Islet precursor cell (in vitro differentiated cells): ENCODE data around the gene GNAL.
A peak's percentile ranks its signal among the peaks of the same experiment; 100 is the strongest.

Source experiments
- DNase-seq: peaks from one replicate; pipeline ENCODE4 v3.0.0-alpha.2; 2018

Gene GNAL

DNA sequence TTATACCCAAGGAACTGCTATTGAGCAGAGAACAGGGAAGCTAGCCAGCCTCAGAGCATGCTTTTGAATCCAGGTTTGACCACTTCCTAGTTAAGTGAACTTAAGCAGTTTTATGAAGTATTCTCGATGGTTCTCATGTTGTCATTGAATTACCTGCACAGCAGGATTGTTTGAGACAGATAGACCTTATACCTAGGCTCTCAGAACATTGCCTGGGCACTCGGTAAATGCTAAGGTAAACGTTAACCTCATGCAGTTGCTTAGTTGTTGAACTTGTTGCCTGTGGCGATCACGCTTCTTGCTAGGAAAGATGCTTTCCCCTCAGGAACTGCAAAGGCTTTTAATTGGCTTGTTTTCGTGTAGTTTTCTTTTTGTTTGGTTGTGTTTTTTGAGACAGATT is 128.2 kb downstream of the GNAL start:
- DNase-seq = no peak

DNA sequence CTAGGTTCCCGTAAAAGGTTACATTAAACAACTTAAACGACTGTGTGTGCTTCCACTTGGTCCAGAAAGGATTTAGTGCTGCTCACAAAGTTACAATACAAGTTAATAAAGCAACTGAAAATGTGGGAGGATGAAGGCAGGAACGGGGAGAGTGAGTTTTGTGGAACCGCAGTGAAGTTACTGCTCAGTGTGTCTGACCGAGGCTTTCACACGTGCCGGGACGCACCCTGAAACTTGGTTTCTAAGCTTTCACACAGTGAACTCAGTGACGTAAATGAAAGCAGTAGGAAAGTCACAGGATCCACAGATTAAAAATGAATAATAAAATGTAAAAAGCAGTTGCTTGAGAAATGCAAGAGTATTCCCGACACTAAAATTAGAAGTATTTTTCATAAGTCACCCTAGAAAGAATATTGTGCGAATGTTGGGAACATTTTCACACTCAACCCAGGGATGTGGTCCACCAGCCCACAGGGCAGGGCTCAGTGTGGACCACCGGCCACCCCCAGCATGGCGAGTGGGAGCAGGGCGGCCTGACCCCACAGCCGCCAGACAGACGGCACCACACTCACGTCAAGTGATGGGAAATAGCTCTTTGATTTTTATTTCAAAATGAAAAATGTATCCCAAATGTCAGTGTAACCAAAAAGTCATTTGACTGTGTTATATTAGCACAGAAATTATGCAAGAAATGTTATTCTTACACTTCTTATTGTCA is 129.6 kb downstream of the GNAL start:
- no peak for DNase-seq

DNA sequence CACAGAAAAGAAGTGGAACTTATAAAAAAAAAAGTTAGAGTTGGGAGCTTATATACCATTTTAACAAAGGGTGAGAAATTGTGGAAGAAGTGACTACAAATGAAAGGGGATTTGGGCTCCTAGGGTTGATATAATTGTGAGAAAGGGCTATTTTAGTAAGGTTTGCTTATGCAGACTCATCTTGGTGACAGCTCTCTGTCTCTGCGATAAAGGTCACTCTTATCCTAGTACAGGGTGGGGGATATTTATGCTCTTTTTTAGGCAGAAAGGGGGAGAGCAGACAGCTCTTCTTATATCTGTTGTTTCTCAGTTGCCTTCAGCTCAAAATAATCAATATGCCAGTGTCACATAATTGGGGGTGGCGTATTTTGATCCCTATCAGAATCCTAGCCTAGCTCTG is 130.9 kb downstream of the GNAL start:
- no peak for DNase-seq

GRCh38 chr18:11820697-11821096 is 131.6 kb downstream of the GNAL start:
- DNase-seq = no peak

DNA sequence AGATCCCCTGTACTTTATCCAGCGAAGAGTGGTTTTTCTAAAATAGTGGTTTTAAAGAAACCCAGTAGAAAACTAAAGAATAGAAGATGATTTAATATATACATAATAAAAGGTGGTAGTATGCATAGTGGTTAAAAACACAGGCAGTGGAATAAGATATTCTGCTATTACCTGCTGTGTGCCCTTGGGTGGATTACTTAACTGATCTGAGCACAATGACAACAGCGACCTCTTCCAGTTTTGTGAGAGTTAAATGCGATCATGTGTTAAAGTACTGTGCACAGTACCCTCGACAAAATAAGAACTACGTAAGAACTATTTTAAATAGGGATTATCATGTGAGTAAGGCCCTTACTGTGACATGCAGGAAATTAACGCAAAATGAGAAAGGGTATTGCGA is 132.1 kb downstream of the GNAL start:
- DNase-seq = no peak

DNA sequence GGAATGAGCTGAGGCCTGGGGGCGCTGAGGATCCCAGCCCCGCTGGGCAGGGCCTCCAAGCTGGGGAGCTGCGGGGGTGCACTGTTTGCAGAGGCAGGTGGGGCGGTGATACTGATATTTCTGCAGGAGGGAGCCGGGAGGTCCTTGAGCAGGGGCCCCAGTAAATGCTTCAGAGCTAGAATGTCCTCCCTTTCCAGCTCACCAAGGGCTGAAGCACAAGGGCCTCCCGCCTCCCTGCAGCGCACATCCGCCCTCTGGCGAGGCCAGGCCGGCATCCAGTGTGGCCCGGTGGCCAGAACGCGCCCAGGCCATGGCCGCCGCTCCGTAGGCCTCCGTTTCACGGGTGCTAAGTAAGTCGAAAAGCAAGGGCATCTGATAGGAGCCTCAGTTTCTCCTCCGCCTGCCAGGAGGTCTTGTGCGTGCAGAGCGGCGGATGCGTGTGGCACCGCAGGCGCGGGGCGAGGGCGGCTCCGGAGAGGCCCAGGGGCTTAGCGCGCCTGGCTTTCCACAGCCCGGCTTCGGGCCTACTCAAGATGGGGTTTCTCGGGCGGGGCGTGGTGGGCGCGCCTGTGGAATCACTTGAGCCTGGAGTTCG is 132.7 kb downstream of the GNAL start:
- DNase-seq = no peak

- no peak for DNase-seq
Observed at GRCh38 chr18:11823545-11823944, 134.5 kb downstream of the GNAL start.

DNA sequence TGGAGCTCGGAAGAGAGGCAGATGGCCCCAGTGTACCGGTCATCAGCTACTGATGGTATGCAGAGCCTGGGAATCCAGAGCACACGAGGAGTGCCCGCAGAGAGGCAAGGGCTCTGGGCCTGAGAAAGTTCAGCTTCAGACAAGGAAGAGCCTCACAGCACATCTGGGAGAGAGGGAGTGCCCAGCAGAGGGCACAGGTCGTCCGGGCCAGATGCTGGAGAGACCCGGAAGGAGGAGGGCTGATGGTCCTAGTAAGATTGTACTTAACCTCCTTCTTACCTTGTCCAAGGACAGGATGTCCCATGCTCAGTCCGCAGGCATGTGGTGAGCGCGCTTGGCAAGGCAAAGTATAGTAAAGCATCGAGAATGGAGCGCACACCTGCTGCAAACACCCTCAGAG is 137.8 kb downstream of the GNAL start:
- DNase-seq = no peak

DNA sequence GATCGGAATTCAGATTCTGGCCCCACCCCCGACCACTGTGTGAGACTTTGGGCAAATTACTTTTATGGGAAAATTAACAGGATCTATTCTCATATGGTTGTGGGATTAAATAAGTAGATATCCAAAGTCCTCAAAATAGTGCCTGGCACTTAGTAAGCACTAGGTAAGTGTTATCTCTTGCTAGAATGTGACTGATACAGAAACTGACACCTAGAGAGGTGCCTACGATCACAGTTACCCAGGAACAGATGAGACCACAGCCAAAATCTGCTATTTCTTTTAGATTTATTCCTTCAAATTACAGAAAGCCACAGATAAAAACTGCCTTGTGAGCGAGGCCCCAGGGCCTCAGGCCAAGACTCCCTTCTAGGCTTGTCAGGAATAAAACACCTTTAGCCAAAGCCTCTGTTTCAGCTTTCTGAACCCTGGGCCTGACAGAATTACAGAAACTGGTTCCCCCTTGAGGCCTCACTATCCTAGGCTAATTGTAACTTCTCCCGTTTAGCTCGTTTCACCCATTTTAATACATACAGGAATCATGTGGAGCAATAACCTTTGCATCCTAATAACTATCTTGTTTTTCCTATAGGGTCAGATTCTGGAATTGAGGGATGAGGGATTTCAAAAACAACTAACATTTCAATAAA is 139.8 kb downstream of the GNAL start:
- no peak for DNase-seq

- no peak for DNase-seq
Observed at GRCh38 chr18:11830585-11830984, 141.5 kb downstream of the GNAL start.

DNA sequence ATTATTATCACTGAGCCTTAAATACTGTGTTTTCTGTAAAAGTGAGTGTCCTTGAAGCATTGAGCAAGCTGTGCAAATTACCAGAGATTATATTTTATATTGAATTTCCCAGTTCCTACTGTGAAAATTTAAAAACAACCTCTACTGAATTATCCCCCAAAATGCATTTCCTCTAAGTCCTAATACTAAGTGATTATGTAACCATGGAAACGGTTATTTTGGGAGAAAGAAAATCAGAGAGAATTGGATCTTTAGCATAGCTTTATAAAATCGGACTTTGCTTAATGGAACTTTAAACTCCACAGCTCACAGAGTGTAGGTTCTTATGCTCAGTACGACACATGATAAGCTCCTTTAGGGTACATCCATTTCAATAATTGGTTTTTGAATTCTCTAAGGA is 142.9 kb downstream of the GNAL start:
- no peak for DNase-seq

GRCh38 chr18:11834772-11835171 is 145.7 kb downstream of the GNAL start:
- DNase-seq = no peak

DNA sequence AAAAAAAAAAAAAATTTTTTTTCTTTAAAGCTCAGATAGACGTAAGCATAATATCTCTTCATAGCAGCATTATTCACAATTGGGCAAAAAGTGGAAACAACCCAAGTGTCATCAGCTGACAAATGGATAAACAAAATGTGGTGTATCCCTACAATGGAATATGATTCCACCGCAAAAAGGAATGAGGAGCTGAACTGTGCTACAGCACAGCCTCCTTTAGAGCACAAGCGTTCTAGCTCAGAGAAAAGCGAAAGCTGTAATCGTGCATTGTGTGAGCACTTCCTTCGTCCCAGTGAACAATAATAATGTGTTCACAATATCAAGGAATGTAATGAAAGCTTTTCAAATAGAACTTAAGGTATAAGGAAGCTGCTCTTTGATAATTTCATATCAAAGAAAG is 150.5 kb downstream of the GNAL start:
- DNase-seq = no peak

DNA sequence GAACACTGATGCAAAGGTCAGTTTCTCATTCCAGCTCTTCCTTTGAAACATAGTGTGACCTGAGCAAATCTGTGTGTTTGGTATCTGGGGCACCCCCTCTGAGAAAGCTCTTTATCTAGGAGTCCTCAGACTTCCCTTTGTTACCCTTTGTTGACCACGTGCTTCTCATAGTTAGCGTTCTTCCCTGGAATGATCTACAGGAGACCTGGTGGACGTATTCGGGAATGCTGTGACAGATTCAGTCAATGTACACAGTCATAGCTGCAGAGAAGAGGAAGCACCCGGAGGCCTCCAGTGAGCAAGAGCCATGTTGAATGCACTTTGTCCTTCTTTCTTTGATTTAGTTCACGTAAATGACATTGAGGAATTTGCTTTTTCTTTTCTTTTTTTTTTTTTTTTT is 151.4 kb downstream of the GNAL start:
- no peak for DNase-seq

DNA sequence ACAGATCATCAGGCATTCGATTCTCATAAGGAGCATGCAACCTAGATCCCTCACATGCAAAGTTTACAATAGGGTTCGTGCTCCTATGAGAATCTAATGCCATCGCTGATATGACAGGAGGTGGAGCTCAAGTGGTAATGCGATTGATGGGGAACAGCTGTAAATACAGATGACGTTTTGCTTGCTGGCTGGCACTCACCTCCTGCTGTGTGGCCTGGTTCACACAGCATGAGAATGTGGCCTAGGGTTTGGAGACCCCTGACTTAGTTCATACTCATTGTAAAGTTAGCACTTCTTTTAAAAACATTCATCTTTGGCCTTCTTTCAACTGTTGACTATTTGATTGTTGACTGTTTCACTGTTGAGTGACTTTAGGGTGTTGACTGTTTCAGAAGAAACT is 153.5 kb downstream of the GNAL start:
- DNase-seq = no peak

DNA sequence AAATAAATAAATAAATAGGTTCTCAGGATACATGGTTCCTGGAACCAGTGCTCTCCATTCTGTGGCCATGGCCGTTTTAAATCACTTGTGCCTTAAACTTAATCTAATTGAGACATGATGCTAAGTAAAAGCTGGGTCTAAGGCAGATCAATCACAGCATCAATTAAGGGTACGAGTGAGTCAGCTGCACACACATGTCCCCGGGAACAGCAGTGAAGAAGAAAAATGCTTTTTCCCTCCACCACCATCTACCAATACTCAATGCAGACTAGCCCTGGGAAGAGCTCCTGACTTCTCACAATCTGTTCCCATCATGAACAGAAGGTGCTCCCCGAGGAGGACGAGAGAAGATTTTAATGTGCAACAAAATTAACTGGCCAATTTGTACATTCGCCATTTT is 155.4 kb downstream of the GNAL start:
- no peak for DNase-seq

DNA sequence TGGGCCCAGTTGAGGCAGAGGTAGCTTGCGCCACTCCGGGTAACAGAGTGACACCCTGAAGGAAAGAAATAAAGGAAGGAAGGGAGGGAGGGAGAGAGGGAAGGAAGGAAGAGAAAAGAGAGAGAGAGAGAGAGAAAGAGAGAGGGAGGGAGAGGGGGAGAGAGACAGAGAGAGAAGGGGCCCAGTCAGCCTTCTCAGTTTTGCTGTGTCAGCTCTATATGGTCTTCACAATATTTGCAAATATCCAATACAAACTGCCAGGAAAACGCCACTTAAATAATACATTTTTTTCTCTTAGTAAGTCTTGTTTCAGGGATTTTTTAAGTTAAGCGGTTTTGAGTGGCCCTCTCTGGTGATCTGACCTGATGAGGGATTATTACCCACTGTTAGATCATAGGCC is 156.6 kb downstream of the GNAL start:
- no peak for DNase-seq

DNA sequence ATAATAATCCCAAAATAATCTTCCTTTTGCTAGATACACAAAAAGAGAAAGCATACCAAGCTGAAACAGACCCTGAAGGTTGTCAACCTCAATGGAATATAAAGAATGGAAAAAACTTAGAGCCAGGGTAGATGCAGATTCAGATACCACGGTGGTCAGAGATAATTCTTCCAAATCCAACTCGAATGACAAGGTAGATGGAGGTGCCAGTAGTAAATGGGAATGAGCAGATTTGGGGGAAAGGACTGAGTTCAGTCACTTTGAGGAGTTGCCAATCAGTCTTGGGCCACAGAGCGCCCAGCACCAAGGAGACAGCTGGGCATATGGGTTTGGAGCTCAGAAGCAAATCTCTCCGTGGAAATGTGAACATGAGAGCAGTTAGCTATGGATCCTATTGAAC is 158.7 kb downstream of the GNAL start:
- DNase-seq = peak; percentile 37

GRCh38 chr18:11849279-11849678 is 160.2 kb downstream of the GNAL start:
- peak; percentile 23 for DNase-seq

DNA sequence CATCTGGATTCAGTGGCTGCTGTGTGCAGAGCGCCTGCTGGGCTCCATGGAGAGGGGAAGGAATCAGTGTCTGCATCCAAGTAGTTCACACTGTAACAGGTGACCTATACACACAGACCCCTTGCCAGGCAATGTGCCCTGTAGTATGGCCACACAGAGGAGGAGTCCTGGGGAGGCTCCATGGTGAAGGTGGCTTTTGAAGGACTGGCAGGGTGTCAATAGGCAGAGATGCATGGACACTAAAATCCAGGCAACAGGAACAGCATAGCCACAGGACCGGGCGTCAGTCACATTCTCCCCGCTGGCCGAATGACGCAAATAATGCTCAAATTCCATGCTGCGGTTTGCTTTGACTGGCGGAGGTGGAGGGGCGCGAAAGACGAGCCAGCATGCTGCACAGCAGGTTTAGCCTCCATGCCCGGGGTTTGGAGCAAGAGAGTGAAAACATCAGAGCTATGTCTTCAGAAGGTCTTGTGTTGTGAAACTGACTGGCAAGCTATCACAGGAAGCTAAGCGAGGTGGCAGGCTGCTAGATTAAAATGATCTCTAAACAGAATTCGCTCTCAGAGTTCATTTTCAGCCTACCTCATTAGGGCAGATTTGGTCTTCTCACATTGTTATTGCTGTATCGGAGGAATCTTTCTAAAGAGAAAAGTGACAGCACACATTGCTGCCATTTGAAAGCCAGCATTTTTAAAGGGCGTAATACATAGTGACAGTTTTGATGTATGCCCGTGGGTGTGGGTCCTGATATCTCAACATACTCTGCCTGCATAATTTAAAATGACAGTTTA is 161.0 kb downstream of the GNAL start:
- peak; percentile 82 for DNase-seq

GRCh38 chr18:11850821-11851145 is 161.7 kb downstream of the GNAL start:
- DNase-seq = no peak

DNA sequence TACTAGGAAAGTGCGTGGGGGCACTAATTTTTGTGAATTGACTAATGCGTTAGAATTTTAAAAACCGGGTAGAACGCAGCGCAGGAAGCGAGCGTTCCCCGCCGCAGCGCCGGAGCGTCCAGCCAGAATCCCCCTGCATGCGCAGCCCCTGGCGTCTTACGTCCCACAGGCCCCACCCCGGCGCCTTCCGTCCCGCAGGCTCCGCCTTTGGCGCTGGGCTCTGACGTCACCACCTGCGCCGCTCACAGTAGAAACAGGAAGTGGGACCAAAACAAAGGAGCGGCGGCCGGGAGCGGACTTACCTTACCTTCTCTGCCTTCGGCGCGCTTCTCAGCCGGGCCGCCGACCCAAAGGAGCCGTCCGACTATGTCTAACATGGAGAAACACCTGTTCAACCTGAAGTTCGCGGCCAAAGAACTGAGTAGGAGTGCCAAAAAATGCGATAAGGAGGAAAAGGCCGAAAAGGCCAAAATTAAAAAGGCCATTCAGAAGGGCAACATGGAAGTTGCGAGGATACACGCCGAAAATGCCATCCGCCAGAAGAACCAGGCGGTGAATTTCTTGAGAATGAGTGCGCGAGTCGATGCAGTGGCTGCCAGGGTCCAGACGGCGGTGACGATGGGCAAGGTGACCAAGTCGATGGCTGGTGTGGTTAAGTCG is 162.2 kb downstream of the GNAL start, which contains the start of gene CHMP1B:
TSS of gene CHMP1B (plus strand) at position 268 of the 660 bp plus-strand sequence. CDS start at position 367, 99 bp downstream.
- DNase-seq = peak; percentile 98

DNA sequence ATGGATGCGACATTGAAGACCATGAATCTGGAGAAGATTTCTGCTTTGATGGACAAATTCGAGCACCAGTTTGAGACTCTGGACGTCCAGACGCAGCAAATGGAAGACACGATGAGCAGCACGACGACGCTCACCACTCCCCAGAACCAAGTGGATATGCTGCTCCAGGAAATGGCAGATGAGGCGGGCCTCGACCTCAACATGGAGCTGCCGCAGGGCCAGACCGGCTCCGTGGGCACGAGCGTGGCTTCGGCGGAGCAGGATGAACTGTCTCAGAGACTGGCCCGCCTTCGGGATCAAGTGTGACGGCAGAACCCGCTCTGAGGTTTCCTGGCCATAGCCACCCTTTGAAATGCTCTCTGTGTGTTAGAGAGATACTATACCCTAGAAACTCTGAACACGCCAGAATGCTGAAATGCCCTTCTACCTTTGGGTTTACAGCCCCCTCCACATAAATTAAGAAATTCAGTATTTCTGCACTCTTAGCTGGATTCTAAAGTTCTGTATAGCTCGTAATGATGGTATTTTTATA is 162.8 kb downstream of the GNAL start:
- DNase-seq = peak; percentile 69
